GM23248 (cell line): ENCODE measurements around the gene RAB13.

Experiments used
- EZH2 ChIP-seq: fragments of 200-600 bp; sonication (generic); IDR thresholded peaks from 2 replicates; pipeline ENCODE4 v1.6.1; 2018; ENCODE audit warnings: antibody characterized with exemption, mild to moderate bottlenecking; ENCODE audit not compliant: insufficient read depth, poor library complexity, severe bottlenecking
- EZH2phosphoT487 ChIP-seq: fragments of 200-600 bp; sonication (generic); IDR thresholded peaks from 2 replicates; pipeline ENCODE4 v1.6.1; 2018; ENCODE audit warnings: antibody characterized with exemption, moderate library complexity, mild to moderate bottlenecking, low read depth; ENCODE audit not compliant: insufficient read depth

DNA sequence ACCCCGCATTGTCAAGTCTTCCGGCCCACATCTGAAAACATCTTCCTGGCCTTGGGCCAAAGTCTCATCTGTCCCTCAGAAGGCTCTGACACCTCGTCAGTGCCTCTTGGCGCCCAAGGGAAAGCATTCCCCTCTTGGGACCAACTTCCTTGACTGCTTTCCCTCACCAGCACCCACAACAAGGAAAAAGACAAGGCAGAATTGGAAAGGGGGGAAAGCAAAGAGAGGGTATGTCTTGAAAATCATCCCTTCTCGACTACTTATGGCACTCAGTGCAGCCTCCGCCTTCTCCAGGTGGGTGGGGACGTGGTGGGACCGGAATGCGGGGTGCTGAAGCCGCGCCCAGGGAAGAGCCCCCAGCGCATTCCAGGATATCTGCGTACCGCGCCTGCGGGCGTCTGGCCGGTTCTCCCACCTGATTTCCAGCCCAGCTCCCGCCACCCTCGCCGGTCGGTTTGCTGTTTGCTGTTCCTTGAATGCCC is 22.2 kb downstream of the RAB13 start:
- TF ChIP-seq EZH2 (no peak), EZH2phosphoT487 (no peak)
